Measurements from ENCODE around the gene MADD.

DNA sequence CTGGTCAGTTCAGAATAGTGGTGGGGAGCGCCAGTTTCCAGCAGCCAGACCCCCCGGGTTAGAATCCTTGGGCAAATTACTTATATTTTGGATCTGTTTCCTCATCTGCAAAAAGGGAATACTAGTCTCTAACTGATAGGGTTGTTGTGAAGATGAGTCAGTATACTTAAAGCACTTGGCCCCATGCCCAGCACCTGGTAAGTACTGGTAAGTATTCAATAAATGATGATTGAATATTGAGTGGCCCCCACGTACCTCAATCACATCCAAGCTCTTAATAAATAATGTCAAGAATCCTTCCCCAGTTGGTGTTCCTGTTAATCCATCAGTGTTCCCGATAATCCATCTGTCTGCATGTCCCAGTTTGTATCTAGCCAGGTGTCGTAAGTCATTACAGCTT, 33.5 kb upstream of the MADD start:
- TF ChIP-seq, protein P1, sequence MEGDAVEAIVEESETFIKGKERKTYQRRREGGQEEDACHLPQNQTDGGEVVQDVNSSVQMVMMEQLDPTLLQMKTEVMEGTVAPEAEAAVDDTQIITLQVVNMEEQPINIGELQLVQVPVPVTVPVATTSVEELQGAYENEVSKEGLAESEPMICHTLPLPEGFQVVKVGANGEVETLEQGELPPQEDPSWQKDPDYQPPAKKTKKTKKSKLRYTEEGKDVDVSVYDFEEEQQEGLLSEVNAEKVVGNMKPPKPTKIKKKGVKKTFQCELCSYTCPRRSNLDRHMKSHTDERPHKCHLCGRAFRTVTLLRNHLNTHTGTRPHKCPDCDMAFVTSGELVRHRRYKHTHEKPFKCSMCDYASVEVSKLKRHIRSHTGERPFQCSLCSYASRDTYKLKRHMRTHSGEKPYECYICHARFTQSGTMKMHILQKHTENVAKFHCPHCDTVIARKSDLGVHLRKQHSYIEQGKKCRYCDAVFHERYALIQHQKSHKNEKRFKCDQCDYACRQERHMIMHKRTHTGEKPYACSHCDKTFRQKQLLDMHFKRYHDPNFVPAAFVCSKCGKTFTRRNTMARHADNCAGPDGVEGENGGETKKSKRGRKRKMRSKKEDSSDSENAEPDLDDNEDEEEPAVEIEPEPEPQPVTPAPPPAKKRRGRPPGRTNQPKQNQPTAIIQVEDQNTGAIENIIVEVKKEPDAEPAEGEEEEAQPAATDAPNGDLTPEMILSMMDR (conservative IDR thresholded peaks at IDR 0.05; ENCODE audit: low read depth, low read length) = no peak
- TF ChIP-seq EZH2 (IDR thresholded peaks at IDR 0.05; ENCODE audit: low read length, unreplicated experiment) = no peak
- TF ChIP-seq EZH2phosphoT487 (IDR thresholded peaks at IDR 0.05; ENCODE audit: borderline replicate concordance, low read length) = no peak
